T-helper 2 cell treated with Interferon-gamma antibody and Interleukin-4, amounts not matched to agents 100 ng/mL and 5 ng/mL, for 36 hours (primary cell): ENCODE results near the gene EPHA1. TPM values are rescaled to one million over a fixed set of nuclear protein-coding genes. Genes with fewer than 3 reads are reported as not detected.

Experiments used
- intact Hi-C: fragments of 100-400 bp; cut with micrococcal nuclease; formaldehyde crosslinking; loops from one replicate; pipeline ENCODE4 v1.15.1; 2023
- total RNA-seq: library from RNA; stranded (reverse); gene quantifications from 2 replicates; pipeline ENCODE4 v1.2.3, GENCODE V29; 2022

The EPHA1 gene
- total RNA-seq, 1 donor from 2014 or later: 0.73 TPM

GRCh38 chr7:143390104-143390772, 18.4 kb downstream of the EPHA1 start:
- intact Hi-C loops: no loop called here

- intact Hi-C loops: loop anchor here (10.0 kb wide), 1 partner anchor 1445 kb away; the partner anchor contains the start of gene TPK1
Observed at GRCh38 chr7:143389316-143390103, 19.1 kb downstream of the EPHA1 start.

- intact Hi-C loops: loop anchor here (10.0 kb wide), 1 partner anchor 1446 kb away; the partner anchor contains the start of gene TPK1
Observed at GRCh38 chr7:143388491-143389101, 20.1 kb downstream of the EPHA1 start.

- intact Hi-C loops: loop anchor here (10.0 kb wide), 1 partner anchor 1447 kb away; the partner anchor contains the start of gene TPK1
Observed at GRCh38 chr7:143388051-143388450, 20.6 kb downstream of the EPHA1 start.

- intact Hi-C loops: loop anchor here (10.0 kb wide), 1 partner anchor 1447 kb away; the partner anchor contains the start of gene TPK1
Observed at GRCh38 chr7:143387156-143387975, 21.3 kb downstream of the EPHA1 start.

GRCh38 chr7:143385891-143386781, 22.5 kb downstream of the EPHA1 start:
- intact Hi-C loops: loop anchor here (10.0 kb wide), 1 partner anchor 1449 kb away; the partner anchor contains the start of gene TPK1

- intact Hi-C loops: loop anchor here (10.0 kb wide), 1 partner anchor 1450 kb away; the partner anchor contains the start of gene TPK1
Observed at GRCh38 chr7:143384661-143385631, 23.7 kb downstream of the EPHA1 start.

- intact Hi-C loops: loop anchor here (10.0 kb wide), 1 partner anchor 1451 kb away; the partner anchor contains the start of gene TPK1
Observed at GRCh38 chr7:143384148-143384547, 24.5 kb downstream of the EPHA1 start.

GRCh38 chr7:143383642-143383957, 25.1 kb downstream of the EPHA1 start:
- intact Hi-C loops: loop anchor here (10.0 kb wide), 1 partner anchor 1451 kb away; the partner anchor contains the start of gene TPK1

GRCh38 chr7:143382791-143383641, 25.6 kb downstream of the EPHA1 start:
- intact Hi-C loops: loop anchor here (10.0 kb wide), 1 partner anchor 1452 kb away; the partner anchor contains the start of gene TPK1

GRCh38 chr7:143382126-143382790, 26.4 kb downstream of the EPHA1 start:
- intact Hi-C loops: loop anchor here (10.0 kb wide), 1 partner anchor 1453 kb away; the partner anchor contains the start of gene TPK1

GRCh38 chr7:143381427-143382125, 27.1 kb downstream of the EPHA1 start:
- intact Hi-C loops: loop anchor here (1.0 to 10.0 kb wide), 8 partner anchors 27 to 1453 kb away; partner anchors contain the start of genes CASP2, EPHA1, GSTK1 and TPK1

- intact Hi-C loops: loop anchor here (1.0 to 10.0 kb wide), 9 partner anchors 28 to 1454 kb away; partner anchors contain the start of genes CASP2, EPHA1, GSTK1 and TPK1
Observed at GRCh38 chr7:143380646-143381426, 27.8 kb downstream of the EPHA1 start, which contains the start of gene ZYX. Gene ZYX (plus strand): TSS chr7:143381345. CDS start chr7:143381572, 227 bp downstream.

GRCh38 chr7:143380260-143380645, 28.4 kb downstream of the EPHA1 start:
- intact Hi-C loops: loop anchor here (1.0 to 10.0 kb wide), 6 partner anchors 29 to 1455 kb away; partner anchors contain the start of genes EPHA1 and TPK1
